HEK293 (cell line): ENCODE data around the gene ENPEP.

Experiments
- CTCF ChIA-PET: fragments of 350-600 bp; formaldehyde crosslinking; extraction: SDS; loops from one replicate; lab custom pipeline; 2021; ENCODE audit warnings: antibody characterized with exemption; lab: Yijun Ruan, JAX
- POLR2A ChIA-PET: fragments of 300-600 bp; formaldehyde crosslinking; extraction: SDS; loops from one replicate; lab custom pipeline; 2020; ENCODE audit warnings: antibody characterized with exemption, inconsistent platforms; lab: Yijun Ruan, JAX
- H3K27ac ChIP-seq: fragments of 200-500 bp; sonication (Bioruptor generic); 2 replicates; pipeline ENCODE4 v1.5.1; 2014; ENCODE audit warnings: low read depth, low read length, control low read depth, inconsistent platforms; ENCODE audit errors: extremely low read depth
- H3K36me3 ChIP-seq, 2 experiments: fragments of 200-500 bp in 1 of 2; sonication (Bioruptor generic) in 1 of 2; 1 replicate in 1 of 2; 2 replicates in 1 of 2; pipeline ENCODE4 v1.5.1; 2014 to 2017; ENCODE audit warnings: inconsistent platforms in 2 of 2, low read length in 2 of 2; ENCODE audit not compliant: control insufficient read depth in 2 of 2, insufficient read depth in 1 of 2
- H3K4me1 ChIP-seq: fragments of 200-500 bp; sonication (Bioruptor generic); 2 replicates; pipeline ENCODE4 v1.5.1; 2014; ENCODE audit warnings: mild to moderate bottlenecking, low read length, inconsistent platforms; ENCODE audit not compliant: control insufficient read depth, insufficient read depth
- H3K4me3 ChIP-seq: 2 replicates; pipeline ENCODE4 v1.5.1; 2011; ENCODE audit warnings: low read depth, mild to moderate bottlenecking, control low read depth, low read length, moderate library complexity
- H3K9me3 ChIP-seq: fragments of 200-500 bp; sonication (Bioruptor generic); 2 replicates; pipeline ENCODE4 v1.5.1; 2014; ENCODE audit warnings: low read depth, low read length, inconsistent platforms; ENCODE audit not compliant: control insufficient read depth, insufficient read depth
- BCL11A ChIP-seq: fragments of 450-650 bp; formaldehyde crosslinking; IDR thresholded peaks from 2 replicates; pipeline ENCODE4 v1.5.1; 2016; ENCODE audit warnings: low read depth, missing biosample characterization, missing genetic modification characterization
- CTCF ChIP-seq: fragments of 450-650 bp; formaldehyde crosslinking; IDR thresholded peaks from 2 replicates; pipeline ENCODE4 v1.5.1; 2016; ENCODE audit warnings: missing biosample characterization, missing genetic modification characterization
- FEZF1 ChIP-seq: fragments of 450-650 bp; formaldehyde crosslinking; IDR thresholded peaks from 2 replicates; pipeline ENCODE4 v1.5.1; 2016; ENCODE audit warnings: missing biosample characterization, missing genetic modification characterization
- HOXC10 ChIP-seq: sonication (generic); formaldehyde crosslinking; IDR thresholded peaks from 2 replicates; pipeline ENCODE4 v1.8.1; 2023; ENCODE audit warnings: mild to moderate bottlenecking, missing genetic modification reagents
- OVOL3 ChIP-seq: fragments of 450-650 bp; formaldehyde crosslinking; IDR thresholded peaks from 2 replicates; pipeline ENCODE4 v1.5.1; 2016; ENCODE audit warnings: missing biosample characterization, missing genetic modification characterization
- PATZ1 ChIP-seq: fragments of 450-650 bp; formaldehyde crosslinking; IDR thresholded peaks from 2 replicates; pipeline ENCODE4 v1.5.1; 2016; ENCODE audit warnings: missing biosample characterization, missing genetic modification characterization
- ZFHX2 ChIP-seq: fragments of 450-650 bp; formaldehyde crosslinking; conservative IDR thresholded peaks from 2 replicates; pipeline ENCODE4 v1.5.1; 2016; ENCODE audit warnings: missing biosample characterization, missing genetic modification characterization
- ZFP41 ChIP-seq: fragments of 450-650 bp; formaldehyde crosslinking; IDR thresholded peaks from 2 replicates; pipeline ENCODE4 v1.5.1; 2016; ENCODE audit warnings: missing biosample characterization, missing genetic modification characterization, borderline replicate concordance
- ZNF146 ChIP-seq: fragments of 450-650 bp; formaldehyde crosslinking; IDR thresholded peaks from 2 replicates; pipeline ENCODE4 v1.5.1; 2016; ENCODE audit warnings: missing biosample characterization, missing genetic modification characterization
- ZNF157 ChIP-seq: fragments of 450-650 bp; formaldehyde crosslinking; IDR thresholded peaks from 2 replicates; pipeline ENCODE4 v1.5.1; 2016; ENCODE audit warnings: missing biosample characterization, missing genetic modification characterization
- ZNF341 ChIP-seq: fragments of 450-650 bp; formaldehyde crosslinking; IDR thresholded peaks from 2 replicates; pipeline ENCODE4; 2016; ENCODE audit warnings: low read depth, missing biosample characterization, missing genetic modification characterization
- ZNF426 ChIP-seq: fragments of 450-650 bp; formaldehyde crosslinking; IDR thresholded peaks from 2 replicates; pipeline ENCODE4 v1.5.1; 2017; ENCODE audit warnings: missing biosample characterization, missing genetic modification characterization, mild to moderate bottlenecking, inconsistent platforms, moderate library complexity
- ZNF510 ChIP-seq: fragments of 450-650 bp; formaldehyde crosslinking; IDR thresholded peaks from 2 replicates; pipeline ENCODE4 v1.5.1; 2018; ENCODE audit warnings: mild to moderate bottlenecking, missing genetic modification characterization, missing biosample characterization; ENCODE audit not compliant: insufficient replicate concordance
- ZNF555 ChIP-seq: fragments of 450-650 bp; formaldehyde crosslinking; conservative IDR thresholded peaks from 2 replicates; pipeline ENCODE4 v1.5.1; 2017; ENCODE audit warnings: missing biosample characterization, mild to moderate bottlenecking, missing genetic modification characterization, inconsistent platforms
- ZNF621 ChIP-seq: fragments of 450-650 bp; formaldehyde crosslinking; IDR thresholded peaks from 2 replicates; pipeline ENCODE4 v1.5.1; 2017; ENCODE audit warnings: missing biosample characterization, missing genetic modification characterization
- ZNF645 ChIP-seq: fragments of 450-650 bp; formaldehyde crosslinking; IDR thresholded peaks from 2 replicates; pipeline ENCODE4; 2016; ENCODE audit warnings: missing biosample characterization, missing genetic modification characterization
- ZNF654 ChIP-seq: fragments of 450-650 bp; formaldehyde crosslinking; IDR thresholded peaks from 2 replicates; pipeline ENCODE4 v1.5.1; 2016; ENCODE audit warnings: low read depth, missing biosample characterization, missing genetic modification characterization
- ZNF701 ChIP-seq: fragments of 450-650 bp; formaldehyde crosslinking; IDR thresholded peaks from 2 replicates; pipeline ENCODE4 v1.5.1; 2016; ENCODE audit warnings: missing biosample characterization, missing genetic modification characterization
- ZNF76 ChIP-seq: fragments of 450-650 bp; formaldehyde crosslinking; IDR thresholded peaks from 2 replicates; pipeline ENCODE4; 2016; ENCODE audit warnings: low read depth, missing biosample characterization, missing genetic modification characterization, borderline replicate concordance
- ZNF776 ChIP-seq: fragments of 450-650 bp; formaldehyde crosslinking; IDR thresholded peaks from 2 replicates; pipeline ENCODE4 v1.5.0; 2017; ENCODE audit warnings: missing biosample characterization, missing genetic modification characterization, borderline replicate concordance
- ZXDB ChIP-seq: fragments of 450-650 bp; formaldehyde crosslinking; IDR thresholded peaks from 2 replicates; pipeline ENCODE4 v1.5.1; 2016; ENCODE audit warnings: missing biosample characterization, missing genetic modification characterization

Gene ENPEP

GRCh38 chr4:110505440-110505839 lies 29.5 kb downstream of the ENPEP start:
- CTCF ChIA-PET: interaction anchor here (0.7 to 1.2 kb wide), 3 partner anchors 161 to 500 kb away, joined by 3 to 7 read pairs (median 5); no protein-coding TSS in a partner anchor
- peaks cover 0 to 4% of the 10 kb centered on the region in 2 experiments; a peak in 1 of 3 replicates for H3K36me3 ChIP-seq
- TF ChIP-seq ZFP41 (tag by site-specific recombination) (no peak), BCL11A (tag by site-specific recombination) (no peak), ZNF555 (no peak), ZNF157 (tag by site-specific recombination) (no peak), ZNF776 (tag by site-specific recombination) (no peak), PATZ1 (no peak), ZXDB (tag by site-specific recombination) (no peak), ZNF510 (no peak), FEZF1 (tag by site-specific recombination) (no peak), CTCF (tag by site-specific recombination) (no peak), ZFHX2 (no peak), ZNF341 (tag by site-specific recombination) (no peak)
- 0 out of 2 replicates have a peak, but pooled peaks cover 2% of the 10 kb centered on the region for H3K4me1 ChIP-seq
- H3K4me3 ChIP-seq: no peak overlapping the region
- POLR2A ChIA-PET: no interaction called here
- no peaks in the 10 kb centered on the region for H3K9me3 ChIP-seq
- no peak overlapping the region for H3K27ac ChIP-seq

GRCh38 chr4:110508827-110509710 lies 33.1 kb downstream of the ENPEP start:
- POLR2A ChIA-PET: interaction anchor here (0.9 kb wide), 1 partner anchor 165 kb away, joined by 3 read pairs; no protein-coding TSS in a partner anchor
- Histone ChIP-seq H3K4me3 (no peak overlapping the region), H3K9me3 (no peaks in the 10 kb centered on the region), H3K27ac (no peak overlapping the region), H3K4me1 (no peaks in the 10 kb centered on the region), H3K36me3 (peaks cover 0 to 4% of the 10 kb centered on the region in 2 experiments; a peak in 1 of 3 replicates)
- CTCF ChIA-PET: interaction anchor here (0.5 to 7.3 kb wide), 38 partner anchors 9 to 1777 kb away, joined by 3 to 132 read pairs (median 3); no protein-coding TSS in a partner anchor
- TF ChIP-seq ZNF426 (tag by site-specific recombination): no peak
- TF ChIP-seq ZNF654 (tag by site-specific recombination): peak; percentile 53

- Histone ChIP-seq H3K4me1 (no peaks in the 10 kb centered on the region), H3K9me3 (no peaks in the 10 kb centered on the region), H3K4me3 (no peak overlapping the region), H3K36me3 (peaks cover 0 to 4% of the 10 kb centered on the region in 2 experiments; a peak in 1 of 3 replicates), H3K27ac (no peak overlapping the region)
- ChIA-PET CTCF (interaction anchor here (0.6 to 7.3 kb wide), 21 partner anchors 106 to 1791 kb away, joined by 3 to 132 read pairs (median 4); partner anchors contain the start of gene ELOVL6), POLR2A (no interaction called here)
- TF ChIP-seq ZNF701 (tag by site-specific recombination) (no peak), ZNF645 (tag by site-specific recombination) (no peak), ZNF621 (tag by site-specific recombination) (no peak), OVOL3 (tag by site-specific recombination) (no peak), ZNF146 (tag by site-specific recombination) (no peak), HOXC10 (CRISPR knock-in tag) (no peak), ZNF76 (tag by site-specific recombination) (no peak)
These were observed 34.3 kb downstream of the ENPEP start for GRCh38 chr4:110510277-110510676.
